MM.1S (cell line): ENCODE data around the gene LKAAEAR1.

Source experiments
- DNase-seq: peaks from one replicate; pipeline ENCODE4 v3.0.0-alpha.2; 2015
- H2AFZ ChIP-seq: fragments of 300-600 bp; sonication (generic); 2 replicates; pipeline ENCODE4 v1.6.0; 2016; ENCODE audit warnings: antibody characterized with exemption, low read length
- H3F3A ChIP-seq: fragments of 300-600 bp; sonication (generic); 2 replicates; pipeline ENCODE4 v1.6.1; 2016; ENCODE audit warnings: mild to moderate bottlenecking, antibody characterized with exemption, low read length, moderate library complexity, mixed read lengths; ENCODE audit not compliant: insufficient read depth
- H3K27ac ChIP-seq: fragments of 300-600 bp; sonication (generic); 2 replicates; pipeline ENCODE4 v1.5.1; 2016; ENCODE audit warnings: mild to moderate bottlenecking, low read length
- H3K27me3 ChIP-seq: fragments of 300-600 bp; sonication (generic); replicated peaks from 2 replicates; pipeline ENCODE4 v1.6.0; 2016; ENCODE audit warnings: low read length; ENCODE audit not compliant: insufficient read depth
- H3K36me3 ChIP-seq: fragments of 300-600 bp; sonication (generic); replicated peaks from 2 replicates; pipeline ENCODE4 v1.6.1; 2016; ENCODE audit warnings: mild to moderate bottlenecking, low read length, mixed read lengths; ENCODE audit not compliant: insufficient read depth
- H3K4me1 ChIP-seq: fragments of 300-600 bp; sonication (generic); 2 replicates; pipeline ENCODE4 v1.6.1; 2016; ENCODE audit warnings: low read length, mixed read lengths
- H3K4me2 ChIP-seq: fragments of 300-600 bp; sonication (generic); 2 replicates; pipeline ENCODE4 v1.6.0; 2016; ENCODE audit warnings: low read depth, low read length
- H3K4me3 ChIP-seq: fragments of 300-600 bp; sonication (generic); 2 replicates; pipeline ENCODE4 v1.5.1; 2016; ENCODE audit warnings: low read length, mixed read lengths
- H3K79me2 ChIP-seq: fragments of 300-600 bp; sonication (generic); 2 replicates; pipeline ENCODE4 v1.6.1; 2016; ENCODE audit warnings: mixed run types, low read length, mixed read lengths
- H3K9ac ChIP-seq: fragments of 300-600 bp; sonication (generic); 2 replicates; pipeline ENCODE4 v1.6.1; 2016; ENCODE audit warnings: low read length, mixed read lengths
- H3K9me2 ChIP-seq: fragments of 300-600 bp; sonication (generic); replicated peaks from 2 replicates; pipeline ENCODE4 v1.6.1; 2016; ENCODE audit warnings: mild to moderate bottlenecking, low read length, mixed read lengths; ENCODE audit not compliant: insufficient read depth
- H3K9me3 ChIP-seq: fragments of 300-600 bp; sonication (generic); replicated peaks from 2 replicates; pipeline ENCODE4 v1.6.1; 2016; ENCODE audit warnings: mild to moderate bottlenecking, low read length, mixed read lengths; ENCODE audit not compliant: insufficient read depth
- H4K20me1 ChIP-seq: fragments of 300-600 bp; sonication (generic); 2 replicates; pipeline ENCODE4 v1.6.1; 2016; ENCODE audit warnings: mild to moderate bottlenecking, low read length, moderate library complexity, mixed read lengths; ENCODE audit not compliant: insufficient read depth
- CTCF ChIP-seq: fragments of 300-600 bp; sonication (generic); IDR thresholded peaks from 2 replicates; pipeline ENCODE4 v1.5.1; 2016; ENCODE audit warnings: antibody characterized with exemption, low read length, mixed read lengths
- EZH2 ChIP-seq: fragments of 300-600 bp; sonication (generic); optimal IDR thresholded peaks from 2 replicates; pipeline ENCODE3; 2017; ENCODE audit warnings: low read depth, mild to moderate bottlenecking, antibody characterized with exemption, low read length, mixed read lengths
- EZH2phosphoT487 ChIP-seq: fragments of 300-600 bp; sonication (generic); IDR thresholded peaks from 2 replicates; pipeline ENCODE4 v1.6.1; 2018; ENCODE audit warnings: antibody characterized with exemption, low read length

LKAAEAR1 gene

DNA sequence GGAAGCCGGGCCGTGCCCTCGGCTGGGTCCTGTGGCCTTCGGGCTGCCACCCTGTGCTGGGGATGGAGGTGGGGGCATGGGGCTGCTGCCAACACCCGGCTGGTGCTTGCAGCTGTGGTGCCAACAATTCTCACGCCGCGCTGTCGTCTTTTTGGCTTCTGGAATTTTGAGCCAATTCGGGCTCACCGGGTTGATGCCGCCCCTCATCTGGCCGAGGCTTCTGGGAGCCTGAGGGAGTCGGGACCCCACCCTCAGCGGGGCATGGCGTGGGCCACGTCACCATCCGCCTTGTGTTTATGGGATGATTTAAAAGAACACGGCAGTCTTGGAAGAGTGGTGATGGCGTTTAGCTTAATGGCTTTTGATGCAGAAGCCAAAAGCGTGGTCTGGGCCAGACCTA lies 31.8 kb upstream of the LKAAEAR1 start:
- Histone ChIP-seq H4K20me1 (no peaks in the 10 kb centered on the region), H3K4me3 (no peak overlapping the region), H3K9me2 (no peaks in the 10 kb centered on the region), H3K4me2 (no peak overlapping the region), H2AFZ (no peak overlapping the region), H3K4me1 (no peaks in the 10 kb centered on the region), H3K9me3 (no peaks in the 10 kb centered on the region), H3K79me2 (no peaks in the 10 kb centered on the region), H3K36me3 (no peaks in the 10 kb centered on the region), H3K9ac (no peak overlapping the region), H3K27ac (no peak overlapping the region), H3K27me3 (peaks cover 71% of the 10 kb centered on the region), H3F3A (no peaks in the 10 kb centered on the region)
- DNase-seq = no peak
- TF ChIP-seq EZH2 = no peak
- TF ChIP-seq EZH2phosphoT487 = no peak
- TF ChIP-seq CTCF = no peak

- no peak overlapping the region for H3K27ac ChIP-seq
- H3K9me2 ChIP-seq = no peaks in the 10 kb centered on the region
- TF ChIP-seq EZH2 = no peak
- TF ChIP-seq CTCF = no peak
- TF ChIP-seq EZH2phosphoT487 = no peak
- H3F3A ChIP-seq = no peaks in the 10 kb centered on the region
- H4K20me1 ChIP-seq = no peaks in the 10 kb centered on the region
- no peaks in the 10 kb centered on the region for H3K79me2 ChIP-seq
- no peak for DNase-seq
- no peaks in the 10 kb centered on the region for H3K9me3 ChIP-seq
- H3K4me1 ChIP-seq = no peaks in the 10 kb centered on the region
- no peak overlapping the region for H3K9ac ChIP-seq
- no peak overlapping the region for H3K4me3 ChIP-seq
- no peak overlapping the region for H3K4me2 ChIP-seq
- no peaks in the 10 kb centered on the region for H3K36me3 ChIP-seq
- H3K27me3 ChIP-seq = peaks cover 72% of the 10 kb centered on the region
- H2AFZ ChIP-seq = no peak overlapping the region
These were observed 31.1 kb upstream of the LKAAEAR1 start for GRCh38 chr20:64115171-64115911.

DNA sequence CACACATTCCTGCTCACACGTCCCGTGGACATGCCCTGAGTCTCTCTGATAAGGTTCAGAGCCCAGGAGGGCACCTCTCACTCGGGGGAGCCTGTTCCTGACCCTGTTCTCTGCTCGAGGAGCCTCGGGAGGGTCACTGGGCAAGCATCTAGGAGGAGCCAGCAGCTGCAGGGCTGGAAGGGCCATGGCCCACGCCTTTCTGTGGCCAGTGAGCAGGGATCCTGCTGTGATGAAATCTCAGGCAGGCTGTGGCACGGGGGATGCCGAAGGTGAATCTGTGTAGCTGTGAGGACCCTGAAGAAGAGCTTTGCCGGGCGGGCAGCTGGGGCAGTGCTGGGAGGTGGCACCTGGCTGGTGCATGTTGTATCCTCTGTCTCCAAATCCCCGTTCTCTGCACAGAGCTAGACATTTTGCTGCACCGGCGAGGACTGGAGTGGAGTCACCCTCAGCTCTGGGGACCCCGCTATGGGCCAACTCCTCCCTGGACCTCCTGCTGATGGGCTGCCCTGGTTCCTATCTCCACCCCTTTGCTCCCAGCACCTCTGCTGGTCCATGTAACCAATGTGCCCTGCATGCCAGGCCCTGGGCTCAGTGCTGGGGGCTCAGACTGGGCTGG lies 30.3 kb upstream of the LKAAEAR1 start:
- Histone ChIP-seq H4K20me1 (no peaks in the 10 kb centered on the region), H2AFZ (no peak overlapping the region), H3K4me3 (no peak overlapping the region), H3K79me2 (no peaks in the 10 kb centered on the region), H3K27me3 (peaks cover 76% of the 10 kb centered on the region), H3K4me1 (no peaks in the 10 kb centered on the region), H3K9me3 (no peaks in the 10 kb centered on the region), H3F3A (no peaks in the 10 kb centered on the region), H3K9ac (no peak overlapping the region), H3K27ac (no peak overlapping the region), H3K36me3 (no peaks in the 10 kb centered on the region), H3K9me2 (no peaks in the 10 kb centered on the region), H3K4me2 (no peak overlapping the region)
- TF ChIP-seq EZH2phosphoT487 = no peak
- TF ChIP-seq CTCF = no peak
- no peak for TF ChIP-seq EZH2
- no peak for DNase-seq
